ENCODE results near the gene MIPOL1.
"Not testable (repeated sequence)": the region's sequence is repeated elsewhere in the genome, so short reads cannot be mapped to it uniquely, and the experiment has no call there.

MIPOL1 gene

DNA sequence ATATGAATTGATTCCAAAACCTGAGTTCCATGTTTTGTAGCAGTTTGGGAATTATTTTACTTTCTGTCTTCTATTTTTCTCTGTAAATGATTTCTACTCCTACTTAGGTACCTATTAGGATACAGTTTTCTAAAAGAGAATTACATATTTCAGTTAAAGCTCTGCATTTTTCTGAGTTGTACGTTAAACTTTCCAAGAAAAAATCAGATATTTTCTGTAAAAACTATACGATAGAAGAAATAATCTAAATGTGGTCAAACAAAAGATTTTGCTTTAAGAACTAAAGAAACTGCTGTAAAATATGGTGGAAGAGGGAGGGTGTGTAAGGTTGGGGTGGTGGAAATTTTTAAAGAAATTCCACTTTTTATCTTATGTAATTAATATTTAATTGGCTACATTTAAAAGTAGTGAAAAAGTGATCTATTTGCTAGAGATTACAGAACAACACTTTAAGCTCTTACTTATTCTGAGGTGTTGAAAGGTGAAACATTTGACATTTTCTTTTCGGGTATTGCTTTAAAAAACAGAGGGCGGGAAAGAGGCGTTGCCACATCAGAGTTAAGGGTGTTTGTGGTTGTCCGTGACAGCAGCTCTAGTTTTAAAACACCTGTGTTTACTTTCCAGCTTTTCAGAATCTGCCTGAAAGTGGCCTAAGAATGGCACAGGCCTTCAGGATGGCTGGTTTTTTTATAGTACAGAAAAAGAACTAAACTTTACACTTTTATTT, 187.3 kb downstream of the MIPOL1 start:
- no peak for DNase-seq (ENCODE audit: low spot score)
- no peak for FAIRE-seq

GRCh38 chr14:37397157-37397940, 199.6 kb downstream of the MIPOL1 start:
- FAIRE-seq; DNase-seq (ENCODE audit: low spot score): not testable (repeated sequence)

DNA sequence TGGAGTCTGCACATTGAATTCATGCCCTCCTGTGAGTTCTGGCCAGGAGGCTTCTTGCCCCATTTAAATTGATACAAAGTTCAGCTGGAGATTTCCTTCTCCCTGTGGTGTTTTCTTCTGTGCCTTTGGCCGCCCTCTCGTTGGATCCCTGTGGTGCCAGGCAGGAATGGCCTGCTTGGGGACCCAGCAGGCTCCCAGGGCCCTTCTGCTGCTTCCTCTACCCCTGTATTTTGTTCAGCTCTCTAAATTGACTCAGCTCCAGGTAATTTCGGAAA, 200.1 kb downstream of the MIPOL1 start:
- FAIRE-seq (no peak), DNase-seq (ENCODE audit: low spot score) (no peak)

- DNase-seq (ENCODE audit: low spot score): no peak
- FAIRE-seq: no peak
Observed at GRCh38 chr14:37399517-37399916, 201.8 kb downstream of the MIPOL1 start.

DNA sequence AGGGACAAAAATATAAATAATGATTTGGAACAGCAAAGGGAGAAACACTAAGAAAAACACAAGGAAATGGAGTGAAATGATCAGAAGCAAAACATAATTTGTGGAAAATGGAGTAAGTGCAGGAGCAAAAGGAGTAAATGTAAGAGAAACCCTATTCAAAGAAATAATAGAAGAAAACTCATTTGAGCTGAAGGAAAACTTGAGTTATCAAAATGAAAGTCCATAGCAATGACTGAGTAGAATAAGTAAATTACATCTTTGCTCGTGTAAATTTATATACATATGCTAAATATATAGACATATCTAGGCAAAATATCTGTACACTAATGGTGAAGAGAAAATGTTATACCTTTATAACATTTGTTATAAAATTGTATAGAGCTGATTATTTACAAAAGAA, 203.4 kb downstream of the MIPOL1 start:
- no peak for DNase-seq (ENCODE audit: low spot score)
- no peak for FAIRE-seq

DNA sequence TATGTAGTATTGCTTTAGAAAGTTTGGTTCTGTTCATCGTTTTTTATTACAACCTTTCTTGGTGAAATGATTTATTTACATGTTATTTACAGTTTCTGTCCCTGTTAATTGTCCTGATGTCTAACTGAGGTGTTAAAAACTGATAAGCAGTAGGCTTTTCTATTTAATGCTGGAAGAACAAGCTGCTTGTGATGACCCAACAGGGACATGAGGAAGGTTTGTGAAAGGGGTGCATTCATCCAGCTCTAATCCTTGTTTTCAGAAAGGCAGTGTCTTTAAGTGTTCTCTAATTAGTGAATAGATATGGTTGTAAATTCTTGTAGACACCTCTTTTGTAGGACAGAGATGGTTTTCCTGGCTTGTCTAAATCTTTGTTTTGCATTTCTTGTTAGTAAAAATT, 205.9 kb downstream of the MIPOL1 start:
- FAIRE-seq (no peak), DNase-seq (ENCODE audit: low spot score) (no peak)

GRCh38 chr14:37406095-37406494, 208.4 kb downstream of the MIPOL1 start:
- no peak for DNase-seq (ENCODE audit: low spot score)
- FAIRE-seq: no peak

DNA sequence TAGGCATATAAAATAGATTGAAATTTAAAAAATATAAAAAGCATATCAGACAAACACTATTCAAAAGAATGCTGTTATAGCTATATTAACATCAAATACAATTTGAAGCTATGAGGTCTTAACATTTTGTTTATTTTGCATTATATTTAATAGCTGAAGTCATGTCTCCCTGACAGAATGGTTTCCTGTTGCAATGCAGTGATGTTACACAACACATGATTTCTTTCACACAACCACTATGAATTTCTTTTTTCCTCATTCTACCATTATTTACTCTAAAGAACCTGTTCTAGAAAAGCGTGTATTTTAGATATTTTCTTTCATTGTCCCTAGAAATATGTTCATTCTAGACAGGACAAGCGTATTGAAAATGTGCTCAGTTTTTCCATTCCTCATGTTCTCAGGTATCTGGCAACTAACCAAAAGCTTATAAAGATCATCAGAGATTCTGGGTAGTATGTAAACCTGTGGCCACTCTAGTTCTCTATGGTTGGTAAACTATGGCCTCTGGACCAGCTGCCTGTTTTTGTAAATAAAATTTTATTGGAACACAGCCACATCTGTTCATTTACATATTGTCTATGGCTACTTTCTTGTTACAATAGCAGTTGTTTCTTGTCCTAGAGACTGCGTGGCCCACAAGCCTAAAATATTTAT, 213.5 kb downstream of the MIPOL1 start:
- FAIRE-seq: no peak
- no peak for DNase-seq (ENCODE audit: low spot score)

DNA sequence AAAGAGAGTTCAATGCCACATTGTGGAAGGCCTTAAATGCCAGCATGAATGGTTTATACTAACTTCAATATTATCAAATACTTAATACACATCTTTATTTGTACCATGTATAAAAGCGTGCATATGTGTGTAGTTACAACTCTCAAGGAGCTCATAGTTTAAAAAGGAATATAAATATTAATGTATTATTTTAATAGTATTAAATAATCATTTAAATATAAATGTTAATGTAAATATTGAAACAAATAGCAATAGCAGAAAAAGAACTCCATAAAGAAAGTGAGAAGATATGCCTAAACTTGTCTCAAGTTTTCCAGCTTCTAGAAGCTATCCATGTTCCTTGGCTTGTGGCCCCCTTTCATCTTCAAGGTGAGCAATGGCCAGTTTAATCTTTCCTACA, 215.3 kb downstream of the MIPOL1 start:
- no peak for FAIRE-seq

DNA sequence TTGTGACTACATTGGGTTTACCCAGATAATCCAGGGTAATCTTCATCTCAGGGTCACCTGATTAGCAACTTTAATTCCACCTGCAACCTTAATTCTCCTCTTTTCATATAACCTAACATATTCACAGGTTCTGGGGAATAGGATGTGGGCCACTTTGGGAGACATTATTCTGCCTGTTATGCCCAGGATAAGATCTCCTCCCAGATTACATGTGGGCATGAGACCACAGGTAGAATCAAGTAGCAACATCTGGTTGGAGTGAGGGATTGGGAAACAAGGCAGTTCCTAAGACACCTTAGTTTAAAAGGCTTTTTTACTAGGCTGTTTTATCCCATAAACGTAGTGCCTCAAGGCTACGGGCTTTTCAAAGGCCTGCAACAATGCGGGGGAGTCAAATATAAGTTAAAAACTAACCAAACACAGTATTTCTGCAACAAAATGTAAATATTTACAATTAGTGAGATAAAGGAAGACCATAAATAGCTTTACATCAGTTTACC, 215.8 kb downstream of the MIPOL1 start:
- DNase-seq (ENCODE audit: low spot score) (no peak), FAIRE-seq (no peak)

More for the DNA sequence above, 215.3 kb downstream of the MIPOL1 start:
- DNase-seq (ENCODE audit: low spot score): no peak

GRCh38 chr14:37416264-37416663, 218.5 kb downstream of the MIPOL1 start:
- DNase-seq (ENCODE audit: low spot score) (no peak), FAIRE-seq (no peak)

DNA sequence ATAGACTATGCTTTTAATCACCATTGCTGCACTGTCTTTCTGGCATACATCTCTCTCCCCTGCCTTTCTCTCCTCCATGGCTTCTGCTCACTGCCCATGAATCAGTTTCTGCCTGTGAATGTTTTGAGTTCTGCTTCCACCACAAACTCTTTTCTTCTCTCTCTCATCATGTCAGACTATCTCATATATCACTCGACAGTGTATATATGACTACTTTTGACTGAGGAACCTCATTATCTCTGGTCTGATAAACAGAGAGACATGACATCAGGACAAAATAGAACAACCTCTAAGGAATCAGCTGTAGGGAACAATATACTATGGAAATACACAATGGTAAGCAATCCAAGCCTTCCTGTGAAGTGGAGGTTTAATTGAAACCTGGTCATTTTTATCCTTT, 219.4 kb downstream of the MIPOL1 start:
- FAIRE-seq (no peak), DNase-seq (ENCODE audit: low spot score) (no peak)

DNA sequence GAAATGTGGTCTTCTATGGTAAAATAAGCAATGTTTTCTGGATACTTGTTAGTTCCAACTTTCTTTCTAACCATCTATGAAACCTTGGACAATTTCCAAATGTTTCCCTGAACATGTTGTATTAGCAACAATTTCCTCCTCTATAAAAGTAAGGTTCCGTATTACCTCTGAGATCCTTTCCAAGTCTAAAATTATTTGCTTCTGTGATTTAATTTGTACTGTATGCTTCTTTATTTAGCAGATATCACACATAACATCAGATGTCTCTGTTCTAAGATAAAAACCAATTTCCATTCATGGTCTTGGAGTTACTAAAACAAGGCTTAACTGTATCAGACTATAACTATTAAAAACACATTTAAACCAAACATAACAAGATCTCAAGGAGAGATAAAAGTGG, 220.1 kb downstream of the MIPOL1 start:
- FAIRE-seq (no peak), DNase-seq (ENCODE audit: low spot score) (no peak)

GRCh38 chr14:37420622-37421021, 222.9 kb downstream of the MIPOL1 start:
- FAIRE-seq: no peak
- DNase-seq (ENCODE audit: low spot score): no peak

DNA sequence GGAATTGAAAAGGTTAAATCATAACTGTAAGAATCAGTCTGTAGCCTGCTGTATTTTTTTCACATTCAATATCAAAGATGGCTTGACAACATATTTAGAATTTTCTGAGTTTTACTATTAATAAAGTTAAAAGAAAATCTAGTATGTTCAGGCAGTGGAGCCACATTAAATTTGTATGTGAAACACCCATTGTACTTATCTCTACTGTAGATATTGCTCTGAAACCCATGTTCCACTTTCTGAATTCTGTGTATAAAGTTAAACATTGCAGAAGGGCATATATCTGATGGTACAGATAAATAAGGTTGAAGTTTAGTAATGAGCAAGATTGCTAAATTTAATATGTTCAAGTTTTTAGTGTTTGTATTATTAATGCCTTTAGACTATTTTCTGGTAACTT, 224.6 kb downstream of the MIPOL1 start:
- DNase-seq (ENCODE audit: low spot score): no peak
- no peak for FAIRE-seq

GRCh38 chr14:37422748-37423147, 225.0 kb downstream of the MIPOL1 start:
- DNase-seq (ENCODE audit: low spot score) (no peak), FAIRE-seq (no peak)

GRCh38 chr14:37428954-37429353, 231.2 kb downstream of the MIPOL1 start:
- FAIRE-seq: no peak
- DNase-seq (ENCODE audit: low spot score): no peak

DNA sequence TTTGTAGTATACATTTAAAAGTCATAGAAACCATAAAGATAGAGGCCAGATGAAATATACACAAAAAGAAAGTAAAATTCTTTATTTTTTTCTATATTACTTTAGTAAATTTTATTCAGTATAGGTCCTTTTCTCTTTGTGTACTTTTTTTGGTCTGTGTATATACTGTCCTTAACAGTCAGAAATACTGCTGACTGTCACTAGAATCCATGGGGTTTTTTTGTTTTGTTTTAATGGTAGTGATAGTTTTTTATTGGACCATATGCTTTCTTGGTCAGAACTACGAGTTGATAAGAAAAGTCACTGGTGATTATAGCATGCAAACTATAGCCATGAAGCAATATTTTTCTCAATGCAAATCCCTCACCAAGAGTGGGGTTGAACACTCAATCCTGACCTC, 231.9 kb downstream of the MIPOL1 start:
- FAIRE-seq (no peak), DNase-seq (ENCODE audit: low spot score) (no peak)

DNA sequence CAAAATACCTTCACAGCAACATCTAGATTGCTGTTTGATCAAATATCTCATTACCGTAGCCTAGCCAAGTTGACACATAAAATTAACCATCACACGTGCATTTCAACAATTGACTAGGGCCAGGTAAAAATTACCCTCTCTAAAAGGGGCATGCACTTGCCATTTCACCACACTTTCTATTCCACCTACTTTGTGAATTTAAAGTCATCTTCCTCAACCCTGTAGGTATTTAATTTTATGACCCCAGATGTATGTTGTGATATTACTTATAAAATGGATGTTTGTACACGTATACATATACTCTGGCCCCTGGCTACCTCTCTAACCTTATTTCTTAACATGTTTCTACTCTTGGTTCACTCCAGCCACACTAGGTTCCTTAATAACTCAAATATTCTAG, 237.1 kb downstream of the MIPOL1 start:
- FAIRE-seq (no peak), DNase-seq (ENCODE audit: low spot score) (no peak)

DNA sequence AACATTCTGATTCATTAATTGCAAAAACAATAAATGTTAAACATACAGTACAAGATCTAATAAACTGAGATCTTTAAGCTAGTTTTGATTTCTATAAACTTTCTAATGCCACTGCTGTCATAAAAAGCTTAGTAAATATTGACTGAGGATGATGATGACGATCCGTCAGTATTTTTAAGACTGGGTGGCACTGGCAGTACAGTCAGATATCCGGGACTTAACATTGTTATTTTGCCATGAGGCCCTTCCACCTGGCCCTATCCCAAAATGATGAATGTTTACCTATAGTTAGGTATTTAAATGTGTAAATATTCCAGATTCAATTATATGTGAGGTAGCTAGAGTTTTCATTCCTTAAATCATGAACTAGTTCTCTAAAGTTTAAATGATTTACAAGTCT, 238.8 kb downstream of the MIPOL1 start:
- DNase-seq (ENCODE audit: low spot score) (no peak), FAIRE-seq (no peak)

GRCh38 chr14:37437490-37437889, 239.8 kb downstream of the MIPOL1 start:
- FAIRE-seq (no peak), DNase-seq (ENCODE audit: low spot score) (no peak)

GRCh38 chr14:37438444-37438843, 240.7 kb downstream of the MIPOL1 start:
- DNase-seq (ENCODE audit: low spot score): no peak
- FAIRE-seq: no peak

- FAIRE-seq (no peak), DNase-seq (ENCODE audit: low spot score) (no peak)
Observed at GRCh38 chr14:37443461-37443860, 245.7 kb downstream of the MIPOL1 start.

Data from RCC 7860 (cell line).